ENCODE data around the gene PSME3. TPM values are rescaled to one million over a fixed set of nuclear protein-coding genes. Genes with fewer than 3 reads are reported as not detected.

PSME3 gene
- total and polyA plus RNA-seq, 2 of the 13 experiments (the other 11 are each of a cell fraction or from before 2014, with no cell fraction given) = 66.3 to 135 TPM

DNA sequence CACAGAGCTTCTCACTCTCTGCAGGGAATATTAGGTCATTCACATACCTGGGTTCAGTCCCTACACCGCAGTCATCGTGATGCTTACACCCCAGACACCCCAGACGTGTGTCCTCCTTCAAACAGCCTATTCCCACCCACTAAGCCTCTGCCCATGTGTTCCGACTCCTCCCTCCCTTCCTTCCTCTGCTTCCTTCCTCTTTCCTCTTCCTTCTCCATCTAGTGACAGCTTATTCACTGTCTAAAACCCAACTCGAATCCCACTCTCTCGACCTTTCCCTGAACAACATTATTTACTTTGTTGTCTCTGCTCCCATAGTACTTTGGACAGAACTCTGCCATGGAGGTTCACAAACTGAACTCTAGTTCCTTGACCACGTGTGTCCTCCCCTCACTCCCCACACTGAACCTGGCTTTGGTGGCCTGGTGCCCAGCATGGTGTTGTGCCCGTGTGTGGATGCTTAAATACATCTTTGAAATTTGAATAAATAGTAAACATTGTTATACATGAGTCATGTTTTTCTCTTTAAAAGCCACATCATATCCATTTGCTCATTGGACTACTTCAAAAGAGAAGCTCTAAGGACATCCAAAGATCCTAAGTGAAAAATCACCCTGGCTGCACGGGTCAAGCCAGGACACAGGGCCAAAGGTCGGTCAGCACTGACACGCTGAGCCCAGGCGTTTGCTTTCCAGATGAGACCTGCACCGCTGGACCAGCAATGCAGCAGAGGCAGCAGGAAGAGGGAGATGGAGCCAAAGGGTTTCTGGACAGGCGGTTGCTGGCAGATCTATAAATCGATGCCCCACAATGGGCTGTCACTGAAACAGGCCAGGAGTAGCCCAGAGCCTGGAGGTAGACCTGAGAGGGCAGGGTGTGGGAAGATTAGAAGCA lies 53.3 kb downstream of the PSME3 start (continued):
- peak; percentile 93; the same call in 1 of the 2 replicates for TF ChIP-seq ZNF556 (CRISPR knock-in tag; IDR thresholded peaks at IDR 0.05; ENCODE audit: borderline replicate concordance)
- no peak for TF ChIP-seq ZNF674 (CRISPR knock-in tag; IDR thresholded peaks at IDR 0.05; ENCODE audit: low read depth)
- no peak for TF ChIP-seq ZNF382 (CRISPR knock-in tag; IDR thresholded peaks at IDR 0.05; ENCODE audit: borderline replicate concordance)
- TF ChIP-seq, protein P1, sequence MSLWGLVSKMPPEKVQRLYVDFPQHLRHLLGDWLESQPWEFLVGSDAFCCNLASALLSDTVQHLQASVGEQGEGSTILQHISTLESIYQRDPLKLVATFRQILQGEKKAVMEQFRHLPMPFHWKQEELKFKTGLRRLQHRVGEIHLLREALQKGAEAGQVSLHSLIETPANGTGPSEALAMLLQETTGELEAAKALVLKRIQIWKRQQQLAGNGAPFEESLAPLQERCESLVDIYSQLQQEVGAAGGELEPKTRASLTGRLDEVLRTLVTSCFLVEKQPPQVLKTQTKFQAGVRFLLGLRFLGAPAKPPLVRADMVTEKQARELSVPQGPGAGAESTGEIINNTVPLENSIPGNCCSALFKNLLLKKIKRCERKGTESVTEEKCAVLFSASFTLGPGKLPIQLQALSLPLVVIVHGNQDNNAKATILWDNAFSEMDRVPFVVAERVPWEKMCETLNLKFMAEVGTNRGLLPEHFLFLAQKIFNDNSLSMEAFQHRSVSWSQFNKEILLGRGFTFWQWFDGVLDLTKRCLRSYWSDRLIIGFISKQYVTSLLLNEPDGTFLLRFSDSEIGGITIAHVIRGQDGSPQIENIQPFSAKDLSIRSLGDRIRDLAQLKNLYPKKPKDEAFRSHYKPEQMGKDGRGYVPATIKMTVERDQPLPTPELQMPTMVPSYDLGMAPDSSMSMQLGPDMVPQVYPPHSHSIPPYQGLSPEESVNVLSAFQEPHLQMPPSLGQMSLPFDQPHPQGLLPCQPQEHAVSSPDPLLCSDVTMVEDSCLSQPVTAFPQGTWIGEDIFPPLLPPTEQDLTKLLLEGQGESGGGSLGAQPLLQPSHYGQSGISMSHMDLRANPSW (CRISPR knock-in tag; IDR thresholded peaks at IDR 0.05; ENCODE audit: borderline replicate concordance) = peak; percentile 95
- TF ChIP-seq, protein P2, sequence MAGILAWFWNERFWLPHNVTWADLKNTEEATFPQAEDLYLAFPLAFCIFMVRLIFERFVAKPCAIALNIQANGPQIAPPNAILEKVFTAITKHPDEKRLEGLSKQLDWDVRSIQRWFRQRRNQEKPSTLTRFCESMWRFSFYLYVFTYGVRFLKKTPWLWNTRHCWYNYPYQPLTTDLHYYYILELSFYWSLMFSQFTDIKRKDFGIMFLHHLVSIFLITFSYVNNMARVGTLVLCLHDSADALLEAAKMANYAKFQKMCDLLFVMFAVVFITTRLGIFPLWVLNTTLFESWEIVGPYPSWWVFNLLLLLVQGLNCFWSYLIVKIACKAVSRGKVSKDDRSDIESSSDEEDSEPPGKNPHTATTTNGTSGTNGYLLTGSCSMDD (CRISPR knock-in tag; IDR thresholded peaks at IDR 0.05) = no peak
- no peak for TF ChIP-seq RFX1 (IDR thresholded peaks at IDR 0.05)
- TF ChIP-seq, protein P3, sequence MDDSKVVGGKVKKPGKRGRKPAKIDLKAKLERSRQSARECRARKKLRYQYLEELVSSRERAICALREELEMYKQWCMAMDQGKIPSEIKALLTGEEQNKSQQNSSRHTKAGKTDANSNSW (CRISPR knock-in tag; IDR thresholded peaks at IDR 0.05; ENCODE audit: borderline replicate concordance) = no peak
- TF ChIP-seq, protein P4, sequence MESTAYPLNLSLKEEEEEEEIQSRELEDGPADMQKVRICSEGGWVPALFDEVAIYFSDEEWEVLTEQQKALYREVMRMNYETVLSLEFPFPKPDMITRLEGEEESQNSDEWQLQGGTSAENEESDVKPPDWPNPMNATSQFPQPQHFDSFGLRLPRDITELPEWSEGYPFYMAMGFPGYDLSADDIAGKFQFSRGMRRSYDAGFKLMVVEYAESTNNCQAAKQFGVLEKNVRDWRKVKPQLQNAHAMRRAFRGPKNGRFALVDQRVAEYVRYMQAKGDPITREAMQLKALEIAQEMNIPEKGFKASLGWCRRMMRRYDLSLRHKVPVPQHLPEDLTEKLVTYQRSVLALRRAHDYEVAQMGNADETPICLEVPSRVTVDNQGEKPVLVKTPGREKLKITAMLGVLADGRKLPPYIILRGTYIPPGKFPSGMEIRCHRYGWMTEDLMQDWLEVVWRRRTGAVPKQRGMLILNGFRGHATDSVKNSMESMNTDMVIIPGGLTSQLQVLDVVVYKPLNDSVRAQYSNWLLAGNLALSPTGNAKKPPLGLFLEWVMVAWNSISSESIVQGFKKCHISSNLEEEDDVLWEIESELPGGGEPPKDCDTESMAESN (CRISPR knock-in tag; conservative IDR thresholded peaks at IDR 0.05) = peak; percentile 81; the same call in 1 of the 2 replicates
- TF ChIP-seq ZNF747 (CRISPR knock-in tag; IDR thresholded peaks at IDR 0.05; ENCODE audit: borderline replicate concordance) = peak; percentile 69
- TF ChIP-seq CCDC6 (CRISPR knock-in tag; IDR thresholded peaks at IDR 0.05) = 0 out of 2 replicates have a peak, but pooled peaks have one; percentile 61
- TF ChIP-seq NRL (CRISPR knock-in tag; IDR thresholded peaks at IDR 0.05; ENCODE audit: borderline replicate concordance) = peak; percentile 90
- TF ChIP-seq CC2D1A (CRISPR knock-in tag; IDR thresholded peaks at IDR 0.05) = 0 out of 2 replicates have a peak, but pooled peaks have one; percentile 71
- peak; percentile 96 for TF ChIP-seq ZNF3 (CRISPR knock-in tag; IDR thresholded peaks at IDR 0.05)
- 0 out of 2 replicates have a peak, but pooled peaks have one; percentile 22 for TF ChIP-seq ZFP37 (CRISPR knock-in tag; IDR thresholded peaks at IDR 0.05; ENCODE audit: borderline replicate concordance)
- TF ChIP-seq, protein P5, sequence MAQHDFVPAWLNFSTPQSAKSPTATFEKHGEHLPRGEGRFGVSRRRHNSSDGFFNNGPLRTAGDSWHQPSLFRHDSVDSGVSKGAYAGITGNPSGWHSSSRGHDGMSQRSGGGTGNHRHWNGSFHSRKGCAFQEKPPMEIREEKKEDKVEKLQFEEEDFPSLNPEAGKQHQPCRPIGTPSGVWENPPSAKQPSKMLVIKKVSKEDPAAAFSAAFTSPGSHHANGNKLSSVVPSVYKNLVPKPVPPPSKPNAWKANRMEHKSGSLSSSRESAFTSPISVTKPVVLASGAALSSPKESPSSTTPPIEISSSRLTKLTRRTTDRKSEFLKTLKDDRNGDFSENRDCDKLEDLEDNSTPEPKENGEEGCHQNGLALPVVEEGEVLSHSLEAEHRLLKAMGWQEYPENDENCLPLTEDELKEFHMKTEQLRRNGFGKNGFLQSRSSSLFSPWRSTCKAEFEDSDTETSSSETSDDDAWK (CRISPR knock-in tag; IDR thresholded peaks at IDR 0.05) = no peak
- TF ChIP-seq FOXJ3 (CRISPR knock-in tag; IDR thresholded peaks at IDR 0.05; ENCODE audit: borderline replicate concordance) = peak; percentile 65; the same call in 1 of the 2 replicates
- TF ChIP-seq ZNF121 (CRISPR knock-in tag; IDR thresholded peaks at IDR 0.05) = no peak; the same call in 1 of the 2 replicates
- no peak for TF ChIP-seq ZNF446 (CRISPR knock-in tag; IDR thresholded peaks at IDR 0.05)
- TF ChIP-seq SAP130 (CRISPR knock-in tag; IDR thresholded peaks at IDR 0.05; ENCODE audit: low read depth) = peak; percentile 90
- TF ChIP-seq ZNF75D (CRISPR knock-in tag; IDR thresholded peaks at IDR 0.05; ENCODE audit: borderline replicate concordance) = no peak
- no peak for TF ChIP-seq MED13 (CRISPR knock-in tag; IDR thresholded peaks at IDR 0.05)
- peak; percentile 78; the same call in 1 of the 2 replicates for TF ChIP-seq ZFP1 (CRISPR knock-in tag; IDR thresholded peaks at IDR 0.05)
- TF ChIP-seq ZNF562 (CRISPR knock-in tag; IDR thresholded peaks at IDR 0.05; ENCODE audit: borderline replicate concordance) = no peak

All from HepG2 (cell line).